ENCODE data around the gene TGFBR3. TPM values are rescaled to one million over a fixed set of nuclear protein-coding genes. Genes with fewer than 3 reads are reported as not detected.

The TGFBR3 gene
- total RNA-seq, 1 experiment from 2014 or later, result 3.1 TPM

GRCh38 chr1:91776068-91776794 is 109.7 kb downstream of the TGFBR3 start:
- no peaks in the 10 kb centered on the region for H3K36me3 ChIP-seq (ENCODE audit: insufficient read depth, low read length, poor library complexity, severe bottlenecking)
- no TSS peak for BruUV-seq (replicated peaks)
- no peak for DNase-seq (ENCODE audit: low spot score)
- POLR2A ChIA-PET (ENCODE audit: low non-redundant PET), result no interaction called here
- intact Hi-C loops (cut with micrococcal nuclease; ENCODE audit: unreplicated experiment), result no loop called here
- CTCF ChIA-PET, result no interaction called here
- peaks cover 6% of the 10 kb centered on the region for H3K4me1 ChIP-seq (ENCODE audit: insufficient read depth, low read length, poor library complexity, severe bottlenecking)
- no peaks in the 10 kb centered on the region for H3K27me3 ChIP-seq (replicated peaks; ENCODE audit: insufficient read depth, low read depth, low read length, poor library complexity)
- H3K9me3 ChIP-seq (ENCODE audit: low read depth, low read length, poor library complexity, severe bottlenecking), result no peaks in the 10 kb centered on the region
- H3K4me3 ChIP-seq (ENCODE audit: low read depth, low read length, poor library complexity, severe bottlenecking), result no peak overlapping the region
- no peak overlapping the region for H3K27ac ChIP-seq (ENCODE audit: low read depth, low read length, poor library complexity, severe bottlenecking)
- TF ChIP-seq EZH2 (IDR thresholded peaks at IDR 0.05; ENCODE audit: borderline replicate concordance, low read depth, low read length, poor library complexity, severe bottlenecking), result no peak
- no peak for TF ChIP-seq CTCF (conservative IDR thresholded peaks at IDR 0.05; ENCODE audit: low read depth, low read length)

GRCh38 chr1:91775227-91775626 is 110.7 kb downstream of the TGFBR3 start:
- Histone ChIP-seq H3K4me3 (ENCODE audit: low read depth, low read length, poor library complexity, severe bottlenecking) (no peak overlapping the region), H3K4me1 (ENCODE audit: insufficient read depth, low read length, poor library complexity, severe bottlenecking) (no peaks in the 10 kb centered on the region), H3K27ac (ENCODE audit: low read depth, low read length, poor library complexity, severe bottlenecking) (no peak overlapping the region), H3K9me3 (ENCODE audit: low read depth, low read length, poor library complexity, severe bottlenecking) (no peaks in the 10 kb centered on the region), H3K27me3 (replicated peaks; ENCODE audit: insufficient read depth, low read depth, low read length, poor library complexity) (no peaks in the 10 kb centered on the region), H3K36me3 (ENCODE audit: insufficient read depth, low read length, poor library complexity, severe bottlenecking) (no peaks in the 10 kb centered on the region)
- BruUV-seq (replicated peaks), result no TSS peak
- POLR2A ChIA-PET (ENCODE audit: low non-redundant PET), result no interaction called here
- CTCF ChIA-PET, result no interaction called here
- DNase-seq (ENCODE audit: low spot score), result no peak
- TF ChIP-seq CTCF (conservative IDR thresholded peaks at IDR 0.05; ENCODE audit: low read depth, low read length), result no peak
- TF ChIP-seq EZH2 (IDR thresholded peaks at IDR 0.05; ENCODE audit: borderline replicate concordance, low read depth, low read length, poor library complexity, severe bottlenecking), result no peak
- intact Hi-C loops (cut with micrococcal nuclease; ENCODE audit: unreplicated experiment), result no loop called here

GRCh38 chr1:91774520-91775203 is 111.3 kb downstream of the TGFBR3 start:
- no peak for DNase-seq (ENCODE audit: low spot score)
- TF ChIP-seq CTCF (conservative IDR thresholded peaks at IDR 0.05; ENCODE audit: low read depth, low read length) (no peak), EZH2 (IDR thresholded peaks at IDR 0.05; ENCODE audit: borderline replicate concordance, low read depth, low read length, poor library complexity, severe bottlenecking) (no peak)
- Histone ChIP-seq H3K27ac (ENCODE audit: low read depth, low read length, poor library complexity, severe bottlenecking) (no peak overlapping the region), H3K27me3 (replicated peaks; ENCODE audit: insufficient read depth, low read depth, low read length, poor library complexity) (no peaks in the 10 kb centered on the region), H3K9me3 (ENCODE audit: low read depth, low read length, poor library complexity, severe bottlenecking) (no peaks in the 10 kb centered on the region), H3K4me3 (ENCODE audit: low read depth, low read length, poor library complexity, severe bottlenecking) (no peak overlapping the region), H3K36me3 (ENCODE audit: insufficient read depth, low read length, poor library complexity, severe bottlenecking) (no peaks in the 10 kb centered on the region), H3K4me1 (ENCODE audit: insufficient read depth, low read length, poor library complexity, severe bottlenecking) (no peaks in the 10 kb centered on the region)
- BruUV-seq (replicated peaks), result no TSS peak
- intact Hi-C loops (cut with micrococcal nuclease; ENCODE audit: unreplicated experiment), result no loop called here
- CTCF ChIA-PET, result no interaction called here
- POLR2A ChIA-PET (ENCODE audit: low non-redundant PET), result no interaction called here

All from A673 (cell line).